Psoas muscle (tissue), 8 donors: ENCODE measurements around the gene SLC25A20. TPM values are rescaled to one million over a fixed set of nuclear protein-coding genes. Genes with fewer than 3 reads are reported as not detected.

ENCODE experiments used
- ATAC-seq, 4 donors: fragments of 200-7000 bp; cut with Tn5 transposase; one replicate each; pipeline ENCODE4 v1.9.1; 2020; ENCODE audit warnings: moderate library complexity in 3 of 4, mild to moderate bottlenecking in 2 of 4
- DNase-seq, 2 donors: peaks; one replicate each; pipeline ENCODE4 v3.0.0-alpha.2; 2020
- H3K27ac ChIP-seq: fragments of 200-600 bp; one replicate; pipeline ENCODE4 v1.8.0; 2022
- H3K27me3 ChIP-seq, 3 donors: fragments of 200-600 bp in 1 of 3; one replicate each; pipeline versions ENCODE4 v1.6.1 to v1.8.0; 2013 to 2022; ENCODE audit warnings: low read length in 2 of 3, mild to moderate bottlenecking in 2 of 3, moderate library complexity in 1 of 3; ENCODE audit not compliant: insufficient read depth in 3 of 3
- H3K36me3 ChIP-seq, 2 donors: fragments of 200-600 bp in 1 of 2; one replicate each; pipeline versions ENCODE4 v1.6.1 to v1.8.0; 2013 to 2022; ENCODE audit warnings: low read depth in 1 of 2, mild to moderate bottlenecking in 1 of 2, moderate library complexity in 1 of 2; ENCODE audit not compliant: insufficient read depth in 1 of 2
- H3K4me1 ChIP-seq: fragments of 200-600 bp; one replicate; pipeline ENCODE4 v1.8.0; 2022
- H3K4me3 ChIP-seq: fragments of 200-600 bp; one replicate; pipeline ENCODE4 v1.8.0; 2022; ENCODE audit warnings: mild to moderate bottlenecking
- H3K9me3 ChIP-seq: fragments of 200-600 bp; one replicate; pipeline ENCODE4 v1.8.0; 2022
- CTCF ChIP-seq: fragments of 200-600 bp; IDR thresholded peaks from one replicate; pipeline ENCODE4 v1.8.0; 2022; ENCODE audit warnings: antibody characterized with exemption
- WGBS, 3 donors: extraction: QIAGEN DNeasy Blood & Tissue Kit; methylation state at CpG; one replicate each; pipeline versions ENCODE4 v1.1.6 to v1.1.7; 2013; 5-methylcytosine and 5-hydroxymethylcytosine counted together
- intact Hi-C, 2 donors: fragments of 100-400 bp; cut with DNase I; formaldehyde crosslinking; loops; one replicate each; pipeline versions ENCODE4 v1.11.0 to v1.14.2; 2022
- polyA plus RNA-seq, 3 donors: library from polyadenylated mRNA; stranded (reverse); fragments of 200-250 nt; gene quantifications; one replicate each; pipeline ENCODE4 v1.2.3, GENCODE V29; 2013
- total RNA-seq, 4 donors: library from RNA; stranded (reverse); fragmentation: NEBNext Ultra II Directional in 2 of 4; extraction: Animal tissue kit (Norgen Biotek cat#: 25700) in 2 of 4; gene quantifications; one replicate each; pipeline versions ENCODE4 v1.2.1 to v1.2.4, GENCODE V29; 2021 to 2023
- donor health status: healthy with polysubstance abuse.
- donor health status: DM: no; HTN: no; CAD: no; lungs with moderate emphysema.
- donor health status: Bipolar disorder and iron deficiency.
- donor health status: healthy.
- donor health status: DM: yes; HTN: yes; CAD: no.
- donor health status: DM: no; HTN: no; CAD: no.
- donor health status: DM: no; HTN: no; CAD: no.
- donor health status: DM: yes; HTN: yes; CAD: no.

Gene SLC25A20
- total and polyA plus RNA-seq, 7 donors = 31.3 to 94.8 (median 48.5) TPM

- 51 to 69% (median 57%) methylated on average over 2 of the region's 2 CpGs for WGBS, 3 donors
- no peaks in the 10 kb centered on the region for H3K9me3 ChIP-seq
- DNase-seq = no peak
- no peaks in the 10 kb centered on the region for H3K27me3 ChIP-seq
- H3K36me3 ChIP-seq = no peaks in the 10 kb centered on the region
- H3K4me3 ChIP-seq = no peak overlapping the region
- intact Hi-C loops = no loop called here
- peak; percentile 39 to 68 (median 59) for ATAC-seq
- H3K4me1 ChIP-seq = peaks cover 25% of the 10 kb centered on the region
- H3K27ac ChIP-seq = peak overlapping the region; percentile 11
- no peak for TF ChIP-seq CTCF
Observed at GRCh38 chr3:48820612-48821324, 77.9 kb downstream of the SLC25A20 start.

- Histone ChIP-seq H3K36me3 (no peaks in the 10 kb centered on the region), H3K4me3 (no peak overlapping the region), H3K27ac (peak overlapping the region; percentile 11), H3K27me3 (no peaks in the 10 kb centered on the region), H3K4me1 (peaks cover 25% of the 10 kb centered on the region), H3K9me3 (no peaks in the 10 kb centered on the region)
- TF ChIP-seq CTCF = no peak
- 68 to 87% (median 77%) methylated on average over 7 of the region's 7 CpGs for WGBS, 3 donors
- peak; percentile 55 to 74 (median 60) for ATAC-seq
- intact Hi-C loops = no loop called here
- DNase-seq = no peak
Observed at GRCh38 chr3:48819234-48820221, 79.2 kb downstream of the SLC25A20 start.

GRCh38 chr3:48811524-48811923 is 87.2 kb downstream of the SLC25A20 start:
- H3K4me3 ChIP-seq = no peak overlapping the region
- intact Hi-C loops = no loop called here
- ATAC-seq (no peak), DNase-seq (no peak)
- 68 to 78% (median 69%) methylated on average over 3 of the region's 3 CpGs for WGBS, 3 donors
- H3K27me3 ChIP-seq = no peaks in the 10 kb centered on the region
- H3K36me3 ChIP-seq = peaks cover 0 to 3% of the 10 kb centered on the region in 2 donors
- H3K4me1 ChIP-seq = peaks cover 20% of the 10 kb centered on the region
- no peak for TF ChIP-seq CTCF
- no peaks in the 10 kb centered on the region for H3K9me3 ChIP-seq
- H3K27ac ChIP-seq = no peak overlapping the region

Other genes with a start within 250 kb of the SLC25A20 start
- under 1 TPM; 0.04 to 0.19 (median 0.09) TPM for gene CELSR3, start 236.0 kb downstream of the SLC25A20 start, total RNA-seq
- gene CELSR3, start 236.0 kb downstream of the SLC25A20 start, polyA plus RNA-seq = under 1 TPM; 0.06 to 0.21 (median 0.16) TPM
- 1 to 10 TPM; 5.9 to 8.6 (median 7.5) TPM for gene NCKIPSD, start 213.0 kb downstream of the SLC25A20 start, total RNA-seq
- 1 to 10 TPM; 5.9 to 7.0 (median 6.0) TPM for gene NCKIPSD, start 213.0 kb downstream of the SLC25A20 start, polyA plus RNA-seq
- gene IP6K2, start 181.7 kb downstream of the SLC25A20 start, total RNA-seq = 10 to 100 TPM; 14.0 to 27.8 (median 21.3) TPM
- gene IP6K2, start 181.7 kb downstream of the SLC25A20 start, polyA plus RNA-seq = 10 to 100 TPM; 22.5 to 36.8 (median 24.1) TPM
- 100 to 1,000 TPM in 2 of 4 donors, 10 to 100 TPM in 2; 66.2 to 126 (median 100) TPM for gene PRKAR2A, start 51.0 kb downstream of the SLC25A20 start, total RNA-seq
- gene PRKAR2A, start 51.0 kb downstream of the SLC25A20 start, polyA plus RNA-seq = 10 to 100 TPM; 24.3 to 92.5 (median 33.6) TPM
- gene ARIH2, start 20.0 kb upstream of the SLC25A20 start, total RNA-seq = 100 to 1,000 TPM in 3 of 4 donors, 10 to 100 TPM in 1; 92.7 to 125 (median 113) TPM
- gene ARIH2, start 20.0 kb upstream of the SLC25A20 start, polyA plus RNA-seq = 100 to 1,000 TPM in 1 of 3 donors, 10 to 100 TPM in 2; 59.5 to 163 (median 67.0) TPM
- 10 to 100 TPM; 11.1 to 17.0 (median 13.7) TPM for gene P4HTM, start 91.4 kb upstream of the SLC25A20 start, total RNA-seq
- 1 to 10 TPM; 4.1 to 8.7 (median 8.5) TPM for gene P4HTM, start 91.4 kb upstream of the SLC25A20 start, polyA plus RNA-seq
- gene WDR6, start 108.5 kb upstream of the SLC25A20 start, total RNA-seq = 10 to 100 TPM; 55.1 to 65.7 (median 59.6) TPM
- gene WDR6, start 108.5 kb upstream of the SLC25A20 start, polyA plus RNA-seq = 10 to 100 TPM; 30.5 to 49.5 (median 46.9) TPM
- gene DALRD3, start 119.7 kb upstream of the SLC25A20 start, total RNA-seq = 10 to 100 TPM in 1 of 4 donors, 1 to 10 TPM in 3; 7.5 to 10.4 (median 9.1) TPM
- 10 to 100 TPM; 11.0 to 19.9 (median 13.4) TPM for gene DALRD3, start 119.7 kb upstream of the SLC25A20 start, polyA plus RNA-seq
- 100 to 1,000 TPM; 100 to 150 (median 112) TPM for gene NDUFAF3, start 123.2 kb upstream of the SLC25A20 start, total RNA-seq
- 10 to 100 TPM; 60.6 to 98.8 (median 85.7) TPM for gene NDUFAF3, start 123.2 kb upstream of the SLC25A20 start, polyA plus RNA-seq
- gene IMPDH2, start 130.5 kb upstream of the SLC25A20 start, total RNA-seq = 100 to 1,000 TPM in 3 of 4 donors, 10 to 100 TPM in 1; 82.8 to 259 (median 209) TPM
- 100 to 1,000 TPM; 102 to 397 (median 233) TPM for gene IMPDH2, start 130.5 kb upstream of the SLC25A20 start, polyA plus RNA-seq
- gene QRICH1, start 195.2 kb upstream of the SLC25A20 start, total RNA-seq = 10 to 100 TPM; 52.8 to 83.9 (median 71.1) TPM
- gene QRICH1, start 195.2 kb upstream of the SLC25A20 start, polyA plus RNA-seq = 10 to 100 TPM; 21.5 to 37.1 (median 28.6) TPM
- gene QARS1, start 205.9 kb upstream of the SLC25A20 start, total RNA-seq = 100 to 1,000 TPM; 120 to 200 (median 144) TPM
- 100 to 1,000 TPM; 142 to 166 (median 157) TPM for gene QARS1, start 205.9 kb upstream of the SLC25A20 start, polyA plus RNA-seq
- gene USP19, start 221.9 kb upstream of the SLC25A20 start, total RNA-seq = 100 to 1,000 TPM in 2 of 4 donors, 10 to 100 TPM in 2; 79.5 to 109 (median 96.3) TPM
- 10 to 100 TPM; 29.5 to 94.0 (median 42.9) TPM for gene USP19, start 221.9 kb upstream of the SLC25A20 start, polyA plus RNA-seq
- 100 to 1,000 TPM; 133 to 220 (median 141) TPM for gene LAMB2, start 234.2 kb upstream of the SLC25A20 start, total RNA-seq
- 100 to 1,000 TPM in 1 of 3 donors, 10 to 100 TPM in 2; 81.6 to 123 (median 95.3) TPM for gene LAMB2, start 234.2 kb upstream of the SLC25A20 start, polyA plus RNA-seq